Femur (tissue), 1 donor: ENCODE data around the gene MIS12.

Experiments used
- DNase-seq: peaks from one replicate; pipeline ENCODE4 v3.0.0-alpha.2; 2017

Gene MIS12

GRCh38 chr17:5486206-5487124 is at the start of gene MIS12:
Gene MIS12 (plus strand): TSS chr17:5486566. CDS start chr17:5488863, 2,297 bp downstream.
- DNase-seq = peak; percentile 100

GRCh38 chr17:5437721-5438317 is 48.5 kb upstream of the MIS12 start:
- no peak for DNase-seq

GRCh38 chr17:5438716-5439445 is 47.5 kb upstream of the MIS12 start, which contains the start of gene C1QBP:
Gene C1QBP (minus strand): TSS chr17:5439155. CDS start chr17:5439073, 82 bp downstream.
- DNase-seq = peak; percentile 94

GRCh38 chr17:5439446-5439764 is 47.0 kb upstream of the MIS12 start:
- DNase-seq = no peak

- no peak for DNase-seq
These were observed 42.6 kb upstream of the MIS12 start for GRCh38 chr17:5443728-5444127.

- no peak for DNase-seq
These were observed 42.2 kb upstream of the MIS12 start for GRCh38 chr17:5444209-5444608.

GRCh38 chr17:5446786-5447185 is 39.6 kb upstream of the MIS12 start:
- no peak for DNase-seq

- DNase-seq = no peak
These were observed 21.5 kb upstream of the MIS12 start for GRCh38 chr17:5464717-5465507.

- DNase-seq = no peak
These were observed 20.1 kb upstream of the MIS12 start for GRCh38 chr17:5466295-5466694.

GRCh38 chr17:5467416-5467815 is 18.9 kb upstream of the MIS12 start:
- no peak for DNase-seq

- no peak for DNase-seq
These were observed 18.3 kb upstream of the MIS12 start for GRCh38 chr17:5468075-5468473.

GRCh38 chr17:5472511-5472910 is 13.9 kb upstream of the MIS12 start:
- no peak for DNase-seq

- no peak for DNase-seq
These were observed 12.5 kb upstream of the MIS12 start for GRCh38 chr17:5473906-5474305.

GRCh38 chr17:5478992-5479391 is 7.4 kb upstream of the MIS12 start:
- DNase-seq = no peak

GRCh38 chr17:5480962-5481361 is 5.4 kb upstream of the MIS12 start:
- no peak for DNase-seq

- no peak for DNase-seq
These were observed 4.9 kb upstream of the MIS12 start for GRCh38 chr17:5481451-5481850.

GRCh38 chr17:5485270-5486205 is 828 bp upstream of the MIS12 start, which contains the start of gene DERL2:
Gene DERL2 (minus strand): TSS chr17:5486178. CDS start chr17:5486161, 17 bp downstream.
- no peak for DNase-seq

- no peak for DNase-seq
These were observed 2.4 kb downstream of the MIS12 start for GRCh38 chr17:5488752-5489151.

GRCh38 chr17:5492970-5493369 is 6.6 kb downstream of the MIS12 start:
- DNase-seq = no peak

GRCh38 chr17:5499476-5500231 is 13.3 kb downstream of the MIS12 start:
- peak; percentile 50 for DNase-seq

GRCh38 chr17:5500247-5500588 is 13.9 kb downstream of the MIS12 start:
- no peak for DNase-seq
